ENCODE data around the gene ANKRD13D.
A peak's percentile ranks its signal among the peaks of the same experiment; 100 is the strongest.

ANKRD13D gene

GRCh38 chr11:67282876-67283371, 6.2 kb upstream of the ANKRD13D start:
- Histone ChIP-seq H3K4me3 (ENCODE audit: low read depth, low read length) (no peak overlapping the region), H3K9me3 (ENCODE audit: control insufficient read depth, insufficient read depth, low read depth, low read length) (no peaks in the 10 kb centered on the region), H3K27ac (ENCODE audit: low read depth, low read length) (no peak overlapping the region), H3K36me3 (ENCODE audit: control insufficient read depth, insufficient read depth, low read length) (peaks cover 76% of the 10 kb centered on the region), H3K9ac (ENCODE audit: low read length) (no peak overlapping the region), H3K27me3 (ENCODE audit: control insufficient read depth, insufficient read depth, low read length) (no peaks in the 10 kb centered on the region), H3K4me1 (ENCODE audit: control insufficient read depth, insufficient read depth, low read length) (peaks cover 8% of the 10 kb centered on the region)

- no peak overlapping the region for H3K27ac ChIP-seq (ENCODE audit: low read depth, low read length)
- peaks cover 76% of the 10 kb centered on the region for H3K36me3 ChIP-seq (ENCODE audit: control insufficient read depth, insufficient read depth, low read length)
- H3K9ac ChIP-seq (ENCODE audit: low read length), result no peak overlapping the region
These were observed 5.6 kb upstream of the ANKRD13D start for GRCh38 chr11:67283481-67283963.

GRCh38 chr11:67284811-67285540, 4.1 kb upstream of the ANKRD13D start:
- H3K36me3 ChIP-seq (ENCODE audit: control insufficient read depth, insufficient read depth, low read length), result peaks cover 64% of the 10 kb centered on the region

More at GRCh38 chr11:67283481-67283963, 5.6 kb upstream of the ANKRD13D start:
- H3K27me3 ChIP-seq (ENCODE audit: control insufficient read depth, insufficient read depth, low read length), result no peaks in the 10 kb centered on the region
- H3K4me1 ChIP-seq (ENCODE audit: control insufficient read depth, insufficient read depth, low read length), result peaks cover 12% of the 10 kb centered on the region
- no peaks in the 10 kb centered on the region for H3K9me3 ChIP-seq (ENCODE audit: control insufficient read depth, insufficient read depth, low read depth, low read length)
- no peak overlapping the region for H3K4me3 ChIP-seq (ENCODE audit: low read depth, low read length)

DNA sequence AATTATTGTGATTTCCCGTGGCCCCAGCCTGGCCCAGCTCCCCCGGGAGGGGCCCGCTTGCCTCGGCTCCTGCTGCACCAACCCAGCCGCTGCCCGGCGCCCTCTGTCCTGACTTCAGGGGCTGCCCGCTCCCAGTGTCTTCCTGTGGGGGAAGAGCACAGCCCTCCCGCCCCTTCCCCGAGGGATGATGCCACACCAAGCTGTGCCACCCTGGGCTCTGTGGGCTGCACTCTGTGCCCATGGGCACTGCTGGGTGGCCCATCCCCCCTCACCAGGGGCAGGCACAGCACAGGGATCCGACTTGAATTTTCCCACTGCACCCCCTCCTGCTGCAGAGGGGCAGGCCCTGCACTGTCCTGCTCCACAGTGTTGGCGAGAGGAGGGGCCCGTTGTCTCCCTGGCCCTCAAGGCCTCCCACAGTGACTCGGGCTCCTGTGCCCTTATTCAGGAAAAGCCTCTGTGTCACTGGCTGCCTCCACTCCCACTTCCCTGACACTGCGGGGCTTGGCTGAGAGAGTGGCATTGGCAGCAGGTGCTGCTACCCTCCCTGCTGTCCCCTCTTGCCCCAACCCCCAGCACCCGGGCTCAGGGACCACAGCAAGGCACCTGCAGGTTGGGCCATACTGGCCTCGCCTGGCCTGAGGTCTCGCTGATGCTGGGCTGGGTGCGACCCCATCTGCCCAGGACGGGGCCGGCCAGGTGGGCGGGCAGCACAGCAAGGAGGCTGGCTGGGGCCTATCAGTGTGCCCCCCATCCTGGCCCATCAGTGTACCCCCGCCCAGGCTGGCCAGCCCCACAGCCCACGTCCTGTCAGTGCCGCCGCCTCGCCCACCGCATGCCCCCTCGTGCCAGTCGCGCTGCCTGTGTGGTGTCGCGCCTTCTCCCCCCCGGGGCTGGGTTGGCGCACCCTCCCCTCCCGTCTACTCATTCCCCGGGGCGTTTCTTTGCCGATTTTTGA, 3.3 kb upstream of the ANKRD13D start:
- H3K27ac ChIP-seq (ENCODE audit: low read depth, low read length), result no peak overlapping the region
- no peak overlapping the region for H3K4me3 ChIP-seq (ENCODE audit: low read depth, low read length)
- peaks cover 17% of the 10 kb centered on the region for H3K4me1 ChIP-seq (ENCODE audit: control insufficient read depth, insufficient read depth, low read length)
- H3K27me3 ChIP-seq (ENCODE audit: control insufficient read depth, insufficient read depth, low read length), result no peaks in the 10 kb centered on the region
- peaks cover 61% of the 10 kb centered on the region for H3K36me3 ChIP-seq (ENCODE audit: control insufficient read depth, insufficient read depth, low read length)
- no peaks in the 10 kb centered on the region for H3K9me3 ChIP-seq (ENCODE audit: control insufficient read depth, insufficient read depth, low read depth, low read length)
- no peak overlapping the region for H3K9ac ChIP-seq (ENCODE audit: low read length)

More at GRCh38 chr11:67284811-67285540, 4.1 kb upstream of the ANKRD13D start:
- peaks cover 15% of the 10 kb centered on the region for H3K4me1 ChIP-seq (ENCODE audit: control insufficient read depth, insufficient read depth, low read length)
- H3K4me3 ChIP-seq (ENCODE audit: low read depth, low read length), result no peak overlapping the region
- H3K27me3 ChIP-seq (ENCODE audit: control insufficient read depth, insufficient read depth, low read length), result no peaks in the 10 kb centered on the region
- no peak overlapping the region for H3K9ac ChIP-seq (ENCODE audit: low read length)
- no peaks in the 10 kb centered on the region for H3K9me3 ChIP-seq (ENCODE audit: control insufficient read depth, insufficient read depth, low read depth, low read length)
- no peak overlapping the region for H3K27ac ChIP-seq (ENCODE audit: low read depth, low read length)

DNA sequence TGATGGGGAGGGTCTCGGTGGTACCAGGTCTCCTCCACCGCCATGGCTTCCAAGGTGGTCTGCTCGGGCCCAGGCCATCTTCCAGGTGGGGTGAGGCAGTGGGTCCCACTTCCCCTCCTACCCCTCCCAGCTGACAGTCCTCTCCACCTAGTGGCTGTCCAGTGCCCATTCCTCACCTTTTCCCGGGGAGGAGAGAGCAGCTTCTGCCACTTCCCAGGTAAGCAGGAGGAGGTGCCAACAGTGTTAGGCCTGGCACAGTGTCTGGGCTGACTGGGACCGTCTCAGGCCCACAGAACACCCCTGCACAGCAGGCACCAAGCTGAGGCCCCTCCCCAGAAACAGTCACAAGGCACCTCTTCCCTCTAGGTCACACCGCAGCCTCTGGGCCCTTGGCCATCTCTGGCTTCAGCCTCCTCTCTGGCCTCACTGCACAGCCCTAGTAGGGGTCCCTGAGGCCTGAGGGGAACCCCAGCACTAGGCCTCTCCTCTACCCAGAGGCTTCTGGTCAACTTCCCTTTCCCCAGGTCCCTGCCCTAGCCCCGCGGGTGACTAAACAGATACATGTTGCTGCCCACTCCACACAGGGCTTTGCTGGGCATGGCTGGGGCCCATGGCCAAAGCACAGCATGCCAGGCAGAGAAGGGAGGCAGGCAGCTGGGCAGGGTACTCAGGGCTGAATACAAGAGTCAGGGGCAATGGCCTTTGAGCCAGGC, 2.3 kb upstream of the ANKRD13D start:
- H3K4me3 ChIP-seq (ENCODE audit: low read depth, low read length), result no peak overlapping the region
- no peak overlapping the region for H3K27ac ChIP-seq (ENCODE audit: low read depth, low read length)
- no peak overlapping the region for H3K9ac ChIP-seq (ENCODE audit: low read length)
- peaks cover 17% of the 10 kb centered on the region for H3K4me1 ChIP-seq (ENCODE audit: control insufficient read depth, insufficient read depth, low read length)
- no peaks in the 10 kb centered on the region for H3K27me3 ChIP-seq (ENCODE audit: control insufficient read depth, insufficient read depth, low read length)
- no peaks in the 10 kb centered on the region for H3K9me3 ChIP-seq (ENCODE audit: control insufficient read depth, insufficient read depth, low read depth, low read length)
- peaks cover 59% of the 10 kb centered on the region for H3K36me3 ChIP-seq (ENCODE audit: control insufficient read depth, insufficient read depth, low read length)

DNA sequence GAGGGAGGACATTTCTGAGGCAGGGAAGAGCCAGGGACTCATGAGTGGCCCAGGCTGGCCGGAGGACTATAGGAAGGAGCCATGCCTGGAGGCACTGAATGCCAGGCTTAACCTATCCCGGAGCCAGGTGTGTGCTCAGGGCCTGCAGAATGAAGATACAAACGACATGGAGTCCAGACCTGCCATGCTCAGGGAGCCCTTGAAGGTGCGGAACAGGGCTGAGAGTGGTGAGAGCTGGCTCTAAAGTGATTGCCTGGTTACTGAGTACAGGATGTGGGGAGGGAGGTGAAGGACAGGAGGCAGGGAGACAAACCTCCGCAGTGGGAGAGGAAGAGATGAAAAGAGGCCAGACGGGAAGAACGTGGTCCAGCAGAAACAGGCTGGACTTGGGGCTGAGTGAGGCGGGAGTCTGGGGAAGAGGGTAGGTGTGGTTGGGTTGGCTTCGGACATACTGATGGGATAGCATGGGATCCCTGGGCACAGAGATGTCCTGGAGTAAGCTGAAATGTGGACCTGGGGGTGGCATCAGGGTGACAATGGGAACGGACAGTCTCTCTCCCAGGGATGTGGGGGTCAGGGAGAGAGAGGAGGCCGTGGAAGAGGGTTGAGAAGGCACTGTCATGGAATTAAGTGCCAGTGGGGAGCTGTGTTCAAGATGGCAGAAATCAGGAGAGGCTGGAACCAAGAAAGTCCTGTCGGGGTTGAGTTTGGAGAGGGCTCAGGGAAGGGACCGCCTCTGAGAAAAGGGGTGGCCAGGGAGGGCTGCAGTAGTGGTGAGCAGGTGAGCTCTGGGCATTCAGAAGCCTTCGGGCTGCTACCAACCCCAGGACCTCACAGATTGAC, 1.5 kb upstream of the ANKRD13D start:
- peak overlapping the region; percentile 96; the same call in 1 of the 2 replicates for H3K27ac ChIP-seq (ENCODE audit: low read depth, low read length)
- H3K27me3 ChIP-seq (ENCODE audit: control insufficient read depth, insufficient read depth, low read length), result no peaks in the 10 kb centered on the region
- peak overlapping the region; percentile 90 for H3K9ac ChIP-seq (ENCODE audit: low read length)
- peaks cover 59% of the 10 kb centered on the region for H3K36me3 ChIP-seq (ENCODE audit: control insufficient read depth, insufficient read depth, low read length)
- H3K9me3 ChIP-seq (ENCODE audit: control insufficient read depth, insufficient read depth, low read depth, low read length), result no peaks in the 10 kb centered on the region
- peaks cover 17% of the 10 kb centered on the region for H3K4me1 ChIP-seq (ENCODE audit: control insufficient read depth, insufficient read depth, low read length)
- H3K4me3 ChIP-seq (ENCODE audit: low read depth, low read length), result peak overlapping the region; percentile 98

GRCh38 chr11:67288198-67288451, 978 bp upstream of the ANKRD13D start:
- Histone ChIP-seq H3K36me3 (ENCODE audit: control insufficient read depth, insufficient read depth, low read length) (peaks cover 59% of the 10 kb centered on the region), H3K9ac (ENCODE audit: low read length) (peak overlapping the region; percentile 90), H3K4me1 (ENCODE audit: control insufficient read depth, insufficient read depth, low read length) (peaks cover 17% of the 10 kb centered on the region), H3K27ac (ENCODE audit: low read depth, low read length) (peak overlapping the region; percentile 96; the same call in 1 of the 2 replicates), H3K9me3 (ENCODE audit: control insufficient read depth, insufficient read depth, low read depth, low read length) (no peaks in the 10 kb centered on the region), H3K4me3 (ENCODE audit: low read depth, low read length) (peak overlapping the region; percentile 98), H3K27me3 (ENCODE audit: control insufficient read depth, insufficient read depth, low read length) (no peaks in the 10 kb centered on the region)

GRCh38 chr11:67288452-67289225, 464 bp upstream of the ANKRD13D start:
- H3K27ac ChIP-seq (ENCODE audit: low read depth, low read length), result peak overlapping the region; percentile 96
- peak overlapping the region; percentile 98 for H3K4me3 ChIP-seq (ENCODE audit: low read depth, low read length)

DNA sequence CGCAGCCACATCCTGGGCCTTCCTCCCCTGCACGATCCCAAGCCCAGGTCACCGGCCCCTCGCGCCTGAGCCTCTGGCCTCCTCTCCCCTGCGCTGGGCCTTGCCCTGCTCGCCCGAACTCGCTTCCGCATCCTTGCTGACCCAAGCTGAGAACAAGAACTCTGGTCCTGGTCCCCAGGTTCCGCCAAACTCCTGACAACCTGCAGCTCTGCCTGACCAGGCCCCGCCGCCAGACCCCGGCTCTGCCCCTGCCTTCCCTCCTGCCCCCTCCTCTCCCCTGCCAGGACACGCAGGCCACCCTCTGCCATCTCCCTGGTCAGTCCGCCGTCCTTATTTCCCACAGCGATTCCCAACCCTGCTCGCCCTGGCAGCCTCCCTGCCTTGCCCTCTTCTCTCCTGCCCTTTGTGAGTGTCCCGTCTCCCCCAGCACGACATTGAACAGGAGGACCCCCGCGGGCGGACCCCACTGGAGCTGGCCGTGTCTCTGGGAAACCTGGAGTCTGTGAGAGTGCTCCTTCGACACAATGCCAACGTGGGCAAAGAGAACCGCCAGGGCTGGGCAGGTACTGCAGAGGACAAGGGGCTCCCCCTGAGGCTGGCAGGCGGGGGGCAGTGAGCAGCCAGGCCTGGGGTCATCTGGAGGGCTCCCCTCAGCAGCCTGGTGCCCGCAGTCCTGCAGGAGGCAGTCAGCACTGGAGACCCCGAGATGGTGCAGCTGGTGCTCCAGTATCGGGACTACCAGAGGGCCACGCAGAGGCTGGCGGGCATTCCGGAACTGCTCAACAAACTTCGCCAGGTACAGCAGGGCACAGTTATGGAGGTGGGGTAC, 762 bp downstream of the ANKRD13D start:
- no peaks in the 10 kb centered on the region for H3K27me3 ChIP-seq (ENCODE audit: control insufficient read depth, insufficient read depth, low read length)
- H3K36me3 ChIP-seq (ENCODE audit: control insufficient read depth, insufficient read depth, low read length), result peaks cover 54% of the 10 kb centered on the region
- no peaks in the 10 kb centered on the region for H3K9me3 ChIP-seq (ENCODE audit: control insufficient read depth, insufficient read depth, low read depth, low read length)
- peak overlapping the region; percentile 16; the same call in 1 of the 2 replicates for H3K27ac ChIP-seq (ENCODE audit: low read depth, low read length)
- peak overlapping the region; percentile 88 for H3K4me3 ChIP-seq (ENCODE audit: low read depth, low read length)
- peaks cover 17% of the 10 kb centered on the region for H3K4me1 ChIP-seq (ENCODE audit: control insufficient read depth, insufficient read depth, low read length)
- peak overlapping the region; percentile 74 for H3K9ac ChIP-seq (ENCODE audit: low read length)

More at GRCh38 chr11:67288452-67289225, 464 bp upstream of the ANKRD13D start:
- H3K9ac ChIP-seq (ENCODE audit: low read length), result peak overlapping the region; percentile 90
- H3K27me3 ChIP-seq (ENCODE audit: control insufficient read depth, insufficient read depth, low read length), result no peaks in the 10 kb centered on the region
- H3K4me1 ChIP-seq (ENCODE audit: control insufficient read depth, insufficient read depth, low read length), result peaks cover 17% of the 10 kb centered on the region
- H3K36me3 ChIP-seq (ENCODE audit: control insufficient read depth, insufficient read depth, low read length), result peaks cover 58% of the 10 kb centered on the region
- no peaks in the 10 kb centered on the region for H3K9me3 ChIP-seq (ENCODE audit: control insufficient read depth, insufficient read depth, low read depth, low read length)

Measured in HUES6 (cell line).